ENCODE data around the gene PARL. TPM values are rescaled to one million over a fixed set of nuclear protein-coding genes. Genes with fewer than 3 reads are reported as not detected.

PARL gene
- total and polyA plus RNA-seq, 9 of the 15 experiments (the other 6 are each of a cell fraction or from before 2014, with no cell fraction given) = 39.5 to 82.4 (median 57.4) TPM

- TF ChIP-seq JUN (IDR thresholded peaks at IDR 0.05; ENCODE audit: borderline replicate concordance, low read depth, low read length) (peak; percentile 67; the same call in 1 of the 2 replicates), JUN (CRISPR knock-in tag; IDR thresholded peaks at IDR 0.05; ENCODE audit: borderline replicate concordance) (no peak), ZBTB33 (CRISPR knock-in tag; IDR thresholded peaks at IDR 0.05) (peak; percentile 85), TSHZ1 (CRISPR knock-in tag; IDR thresholded peaks at IDR 0.05) (no peak), RBM14 (IDR thresholded peaks at IDR 0.05; ENCODE audit: borderline replicate concordance, insufficient read depth, low read depth, low read length) (no peak), ZNF398 (CRISPR knock-in tag; IDR thresholded peaks at IDR 0.05) (no peak), HCFC1 (IDR thresholded peaks at IDR 0.05; ENCODE audit: low read depth, low read length) (peak; percentile 85), CGGBP1 (CRISPR knock-in tag; IDR thresholded peaks at IDR 0.05) (0 out of 2 replicates have a peak, but pooled peaks have one; percentile 9), KLF1 (tag; IDR thresholded peaks at IDR 0.05) (peak; percentile 78), ZNF41 (CRISPR knock-in tag; conservative IDR thresholded peaks at IDR 0.05) (no peak), PHB (CRISPR knock-in tag; IDR thresholded peaks at IDR 0.05) (no peak), ATF7 (IDR thresholded peaks at IDR 0.05) (peak; percentile 84), RB1 (IDR thresholded peaks at IDR 0.05; ENCODE audit: low read depth) (peak; percentile 92), TCFL5 (CRISPR knock-in tag; conservative IDR thresholded peaks at IDR 0.05) (no peak), ZNF76 (CRISPR knock-in tag; IDR thresholded peaks at IDR 0.05; ENCODE audit: borderline replicate concordance) (no peak; the same call in 1 of the 2 replicates), TARDBP (IDR thresholded peaks at IDR 0.05) (no peak), HLTF (IDR thresholded peaks at IDR 0.05) (peak; percentile 83; the same call in 1 of the 2 replicates), MYC (IDR thresholded peaks at IDR 0.05; ENCODE audit: low read depth, low read length) (peak; percentile 96), MYC (CRISPR knock-in tag; IDR thresholded peaks at IDR 0.05; ENCODE audit: borderline replicate concordance, low read depth) (peak; percentile 81; the same call in 1 of the 2 replicates)
Measured at GRCh38 chr3:183884427-183885296, at the start of gene PARL (continued).
